ENCODE results near the gene PFN3. TPM values are rescaled to one million over a fixed set of nuclear protein-coding genes. Genes with fewer than 3 reads are reported as not detected.

Gene PFN3
- total RNA-seq, 4 donors from 2014 or later: not detected

GRCh38 chr5:177432839-177433657 is 32.6 kb upstream of the PFN3 start:
- TF ChIP-seq, protein P1, sequence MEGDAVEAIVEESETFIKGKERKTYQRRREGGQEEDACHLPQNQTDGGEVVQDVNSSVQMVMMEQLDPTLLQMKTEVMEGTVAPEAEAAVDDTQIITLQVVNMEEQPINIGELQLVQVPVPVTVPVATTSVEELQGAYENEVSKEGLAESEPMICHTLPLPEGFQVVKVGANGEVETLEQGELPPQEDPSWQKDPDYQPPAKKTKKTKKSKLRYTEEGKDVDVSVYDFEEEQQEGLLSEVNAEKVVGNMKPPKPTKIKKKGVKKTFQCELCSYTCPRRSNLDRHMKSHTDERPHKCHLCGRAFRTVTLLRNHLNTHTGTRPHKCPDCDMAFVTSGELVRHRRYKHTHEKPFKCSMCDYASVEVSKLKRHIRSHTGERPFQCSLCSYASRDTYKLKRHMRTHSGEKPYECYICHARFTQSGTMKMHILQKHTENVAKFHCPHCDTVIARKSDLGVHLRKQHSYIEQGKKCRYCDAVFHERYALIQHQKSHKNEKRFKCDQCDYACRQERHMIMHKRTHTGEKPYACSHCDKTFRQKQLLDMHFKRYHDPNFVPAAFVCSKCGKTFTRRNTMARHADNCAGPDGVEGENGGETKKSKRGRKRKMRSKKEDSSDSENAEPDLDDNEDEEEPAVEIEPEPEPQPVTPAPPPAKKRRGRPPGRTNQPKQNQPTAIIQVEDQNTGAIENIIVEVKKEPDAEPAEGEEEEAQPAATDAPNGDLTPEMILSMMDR (IDR thresholded peaks at IDR 0.05): no peak
- no peak for TF ChIP-seq POLR2A (IDR thresholded peaks at IDR 0.05)
- intact Hi-C loops (cut with DNase I; ENCODE audit: low total_unique reads): no loop called here
- no peak overlapping the region for H3K4me3 ChIP-seq (ENCODE audit: low read depth, poor library complexity, severe bottlenecking)
- WGBS, 2 donors: 58 to 73% methylated on average over 13 to 18 of the region's 25 CpGs
- DNase-seq (ENCODE audit: low spot score in 2 of 2): peak in 1 of 2 donors; percentile 15

- 70 to 94% methylated on average over 3 to 13 of the region's 18 CpGs for WGBS, 2 donors
- H3K4me3 ChIP-seq (ENCODE audit: low read depth, poor library complexity, severe bottlenecking): no peak overlapping the region
- intact Hi-C loops (cut with DNase I; ENCODE audit: low total_unique reads): no loop called here
- no peak for DNase-seq (ENCODE audit: low spot score in 2 of 2)
- TF ChIP-seq POLR2A (IDR thresholded peaks at IDR 0.05): no peak
- TF ChIP-seq, protein P1 (IDR thresholded peaks at IDR 0.05): no peak
These were observed 31.8 kb upstream of the PFN3 start for GRCh38 chr5:177432143-177432838.

GRCh38 chr5:177431317-177432142 is 31.1 kb upstream of the PFN3 start:
- no peak overlapping the region for H3K4me3 ChIP-seq (ENCODE audit: low read depth, poor library complexity, severe bottlenecking)
- peak in 1 of 2 donors; percentile 33 for DNase-seq (ENCODE audit: low spot score in 2 of 2)
- TF ChIP-seq POLR2A (IDR thresholded peaks at IDR 0.05): no peak
- TF ChIP-seq, protein P1 (IDR thresholded peaks at IDR 0.05): no peak
- intact Hi-C loops (cut with DNase I; ENCODE audit: low total_unique reads): loop anchor here (2.0 kb wide), 1 partner anchor 41 kb away; no protein-coding TSS in a partner anchor
- WGBS, 2 donors: 53 to 80% methylated on average over 26 to 29 of the region's 29 CpGs

DNA sequence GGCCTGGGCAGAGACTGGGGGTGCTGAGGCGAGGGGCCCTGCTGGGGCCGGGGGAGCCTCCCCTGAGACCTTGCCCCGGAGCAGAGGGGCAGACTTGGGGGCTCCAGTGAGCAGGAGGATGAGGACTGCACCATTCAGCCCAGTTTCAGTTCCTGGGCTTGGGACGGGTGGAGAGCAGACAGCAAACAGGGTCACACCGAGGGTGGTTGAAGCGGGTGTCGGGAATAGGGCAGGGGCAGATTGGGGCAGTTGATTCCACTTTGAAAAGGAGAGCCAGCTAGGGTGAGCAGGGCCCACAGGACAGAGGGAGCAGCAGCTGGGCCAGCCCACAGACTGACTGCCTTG is 30.5 kb upstream of the PFN3 start:
- no peak overlapping the region for H3K4me3 ChIP-seq (ENCODE audit: low read depth, poor library complexity, severe bottlenecking)
- no peak for DNase-seq (ENCODE audit: low spot score in 2 of 2)
- intact Hi-C loops (cut with DNase I; ENCODE audit: low total_unique reads): loop anchor here (2.0 kb wide), 1 partner anchor 40 kb away; no protein-coding TSS in a partner anchor
- TF ChIP-seq POLR2A (IDR thresholded peaks at IDR 0.05): no peak
- TF ChIP-seq, protein P1 (IDR thresholded peaks at IDR 0.05): no peak
- 54 to 81% methylated on average over 5 to 7 of the region's 7 CpGs for WGBS, 2 donors

DNA sequence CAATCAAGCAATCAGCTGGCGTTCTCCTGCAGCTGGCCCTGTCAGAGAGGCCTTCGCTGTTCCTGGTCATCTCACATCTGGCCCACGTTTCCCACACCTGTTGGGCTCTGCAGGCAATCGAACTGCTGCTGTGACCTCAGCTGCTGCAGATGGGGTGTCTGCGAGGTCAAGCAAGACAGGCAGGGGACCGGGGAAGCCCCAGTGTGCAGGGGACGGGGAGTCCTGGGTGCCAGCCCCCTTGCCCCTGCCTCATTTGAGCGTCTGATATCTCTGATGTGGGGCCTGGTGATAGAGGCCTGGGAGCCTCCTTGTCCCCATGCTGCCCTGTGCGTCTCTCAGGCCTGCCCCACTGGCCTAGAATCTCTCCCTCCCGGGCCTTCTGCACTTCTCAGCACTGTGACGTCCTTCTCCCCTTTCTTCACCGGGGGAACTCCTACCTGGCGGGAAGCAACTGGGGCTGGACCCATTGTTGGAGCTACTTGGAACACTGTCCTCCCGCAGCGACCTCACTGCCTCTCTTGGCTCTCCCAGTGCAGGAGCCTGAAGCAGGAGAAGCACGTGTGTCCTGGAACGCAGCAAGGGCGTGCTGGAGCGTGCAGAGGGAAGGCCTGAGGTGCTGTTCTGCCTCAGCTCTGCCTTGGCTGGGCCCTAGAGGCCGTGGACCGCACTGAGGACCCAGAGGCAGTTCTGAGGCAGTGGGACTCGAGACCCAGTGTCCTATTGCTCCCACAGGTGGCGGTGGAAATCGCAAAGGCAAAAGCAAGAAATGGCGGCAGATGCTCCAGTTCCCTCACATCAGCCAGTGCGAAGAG is 29.9 kb upstream of the PFN3 start:
- H3K4me3 ChIP-seq (ENCODE audit: low read depth, poor library complexity, severe bottlenecking): no peak overlapping the region
- intact Hi-C loops (cut with DNase I; ENCODE audit: low total_unique reads): loop anchor here (2.0 kb wide), 1 partner anchor 40 kb away; no protein-coding TSS in a partner anchor
- TF ChIP-seq POLR2A (IDR thresholded peaks at IDR 0.05): no peak
- TF ChIP-seq, protein P1 (IDR thresholded peaks at IDR 0.05): no peak
- WGBS, 2 donors: 61 to 69% methylated on average over 26 of the region's 26 CpGs
- DNase-seq (ENCODE audit: low spot score in 2 of 2): peak in 1 of 2 donors; percentile 47

Measured in lower leg skin (tissue), 4 donors.